NCI-H345 treated with DMSO at 0.1 percent for 48 hours (cell line): ENCODE results near the gene LMNA.
"Not testable (repeated sequence)": the region's sequence is repeated elsewhere in the genome, so short reads cannot be mapped to it uniquely, and the experiment has no call there.

Source experiments
- DNase-seq: peaks from one replicate; lab custom pipeline; 2025; ENCODE audit not compliant: unreplicated experiment; lab: John Stamatoyannopoulos, UW

LMNA gene

DNA sequence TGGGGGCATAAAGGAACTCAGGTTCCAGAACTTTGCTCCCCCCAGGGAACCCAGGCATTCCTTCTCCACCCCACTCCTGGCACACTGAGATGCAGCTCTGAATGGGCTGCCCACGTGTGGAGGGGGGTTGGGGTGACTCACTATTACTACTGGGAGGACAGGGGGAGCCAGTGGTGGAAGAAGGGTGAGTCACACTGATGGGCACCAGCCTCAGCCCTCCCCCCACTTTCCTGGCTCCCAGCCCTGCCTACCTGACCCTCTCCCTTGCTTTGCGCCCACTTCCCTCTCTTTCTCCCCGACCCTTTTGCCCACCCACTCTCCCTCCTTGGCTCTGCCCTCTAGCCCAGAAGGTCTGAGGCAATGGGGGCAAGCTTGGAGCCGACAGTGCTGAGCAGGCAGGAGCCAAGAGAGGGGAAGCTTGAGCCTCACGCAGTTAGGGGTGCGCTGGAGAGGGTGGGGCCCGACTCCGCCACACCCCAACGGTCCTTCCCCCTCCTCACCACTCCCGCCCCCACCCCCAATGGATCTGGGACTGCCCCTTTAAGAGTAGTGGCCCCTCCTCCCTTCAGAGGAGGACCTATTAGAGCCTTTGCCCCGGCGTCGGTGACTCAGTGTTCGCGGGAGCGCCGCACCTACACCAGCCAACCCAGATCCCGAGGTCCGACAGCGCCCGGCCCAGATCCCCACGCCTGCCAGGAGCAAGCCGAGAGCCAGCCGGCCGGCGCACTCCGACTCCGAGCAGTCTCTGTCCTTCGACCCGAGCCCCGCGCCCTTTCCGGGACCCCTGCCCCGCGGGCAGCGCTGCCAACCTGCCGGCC lies at the start of gene LMNA:
Gene LMNA, plus strand, starts transcription at position 611 of the 818 bp plus-strand sequence. CDS start 208 bp downstream, outside the sequence.
- peak; percentile 98 for DNase-seq

DNA sequence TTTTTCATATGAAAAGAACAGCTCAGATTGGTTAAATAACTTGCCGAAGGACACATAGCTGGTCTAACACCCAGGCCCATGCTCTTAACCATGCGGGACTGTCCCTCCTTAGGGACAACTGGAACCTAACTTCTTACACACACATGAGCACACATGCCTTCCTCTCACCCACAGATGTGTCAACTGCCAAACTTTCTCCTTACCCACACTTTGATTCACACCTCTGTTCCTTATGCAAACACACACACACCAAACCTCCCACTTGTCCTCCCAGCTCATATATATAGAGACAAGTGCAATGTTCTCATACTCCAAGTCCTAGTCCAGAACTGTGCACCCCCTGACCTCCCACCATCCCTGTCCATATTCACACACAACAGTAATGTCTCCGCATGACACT lies 49.3 kb upstream of the LMNA start:
- no peak for DNase-seq

- DNase-seq = no peak
Measured at GRCh38 chr1:156065871-156066270, 48.6 kb upstream of the LMNA start.

- DNase-seq = no peak
Measured at GRCh38 chr1:156067262-156067661, 47.2 kb upstream of the LMNA start.

DNA sequence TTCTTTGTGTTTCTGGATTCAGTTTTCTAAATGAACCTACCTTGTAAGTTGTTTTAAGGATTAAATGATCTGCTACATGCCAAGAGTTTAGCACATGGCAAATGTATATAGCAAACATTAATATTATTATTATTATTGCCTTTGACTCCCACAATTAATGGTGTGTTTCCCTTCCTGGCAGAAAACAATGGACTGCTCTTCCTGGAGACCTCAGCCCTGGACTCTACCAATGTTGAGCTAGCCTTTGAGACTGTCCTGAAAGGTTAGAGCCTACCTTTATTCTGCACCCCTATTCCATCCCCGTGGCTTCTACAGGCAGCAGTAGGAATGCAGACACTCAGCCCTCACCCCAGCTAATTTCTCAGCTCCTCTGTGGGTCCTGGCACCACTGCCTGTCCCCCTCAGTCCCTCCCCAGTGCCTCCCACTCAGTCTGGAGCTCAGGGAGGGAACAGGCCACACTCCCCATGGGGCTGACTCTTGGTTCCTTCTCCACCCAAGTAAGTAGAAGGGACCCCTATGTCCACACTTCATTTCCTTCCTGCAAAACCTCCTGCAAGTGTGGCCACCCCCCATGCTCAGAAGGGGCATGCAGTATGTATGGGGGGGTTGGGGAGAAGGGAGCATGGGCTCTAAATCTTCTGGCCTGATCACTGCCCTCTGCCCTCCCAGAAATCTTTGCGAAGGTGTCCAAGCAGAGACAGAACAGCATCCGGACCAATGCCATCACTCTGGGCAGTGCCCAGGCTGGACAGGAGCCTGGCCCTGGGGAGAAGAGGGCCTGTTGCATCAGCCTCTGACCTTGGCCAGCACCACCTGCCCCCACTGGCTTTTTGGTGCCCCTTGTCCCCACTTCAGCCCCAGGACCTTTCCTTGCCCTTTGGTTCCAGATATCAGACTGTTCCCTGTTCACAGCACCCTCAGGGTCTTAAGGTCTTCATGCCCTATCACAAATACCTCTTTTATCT lies 44.7 kb upstream of the LMNA start:
- no peak for DNase-seq

DNA sequence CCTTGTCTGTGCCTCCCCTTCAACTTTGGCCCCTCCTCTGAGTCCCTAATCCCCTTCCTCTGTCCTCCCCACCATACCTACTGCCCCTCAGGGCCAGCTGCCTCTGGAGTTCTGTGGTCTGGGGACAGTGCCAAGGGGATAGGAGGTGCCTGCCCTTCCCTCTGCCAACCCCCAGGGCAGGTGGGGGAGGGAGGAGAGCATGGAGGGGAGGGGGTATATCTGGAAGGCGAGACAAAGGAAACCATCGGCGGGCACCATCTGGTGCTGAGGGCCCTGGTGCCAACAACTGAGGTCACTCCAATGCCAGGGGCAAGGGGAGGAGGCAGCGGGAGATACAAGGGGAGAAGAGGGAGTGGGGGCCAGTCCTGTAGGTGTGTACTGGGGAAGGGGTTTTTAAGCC lies 44.0 kb upstream of the LMNA start:
- DNase-seq = peak; percentile 57

- not testable (repeated sequence) for DNase-seq
Measured at GRCh38 chr1:156071332-156071816, 43.1 kb upstream of the LMNA start.

- DNase-seq = no peak
Measured at GRCh38 chr1:156072251-156072650, 42.3 kb upstream of the LMNA start.

- no peak for DNase-seq
Measured at GRCh38 chr1:156073110-156073687, 41.3 kb upstream of the LMNA start.

DNA sequence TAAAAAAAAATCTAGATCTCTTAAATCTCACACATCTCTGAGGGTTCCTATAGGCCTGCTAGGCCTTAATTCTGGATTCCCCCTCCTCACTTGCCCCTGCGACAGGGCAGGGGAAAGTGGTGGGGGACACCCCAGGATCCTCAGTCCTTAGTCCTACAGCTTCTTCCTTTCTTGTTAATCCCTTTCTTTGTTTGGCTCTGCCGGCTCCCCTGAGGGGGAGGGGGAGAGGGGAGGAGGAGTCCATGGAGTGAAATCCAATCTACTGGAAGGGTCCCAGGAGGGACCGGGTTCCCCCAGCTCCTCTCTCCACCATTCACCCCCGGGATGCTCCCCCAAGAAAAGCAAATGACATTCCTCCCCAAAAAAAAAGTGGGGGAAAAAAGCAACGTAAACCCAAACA lies 40.8 kb upstream of the LMNA start:
- DNase-seq = no peak

DNA sequence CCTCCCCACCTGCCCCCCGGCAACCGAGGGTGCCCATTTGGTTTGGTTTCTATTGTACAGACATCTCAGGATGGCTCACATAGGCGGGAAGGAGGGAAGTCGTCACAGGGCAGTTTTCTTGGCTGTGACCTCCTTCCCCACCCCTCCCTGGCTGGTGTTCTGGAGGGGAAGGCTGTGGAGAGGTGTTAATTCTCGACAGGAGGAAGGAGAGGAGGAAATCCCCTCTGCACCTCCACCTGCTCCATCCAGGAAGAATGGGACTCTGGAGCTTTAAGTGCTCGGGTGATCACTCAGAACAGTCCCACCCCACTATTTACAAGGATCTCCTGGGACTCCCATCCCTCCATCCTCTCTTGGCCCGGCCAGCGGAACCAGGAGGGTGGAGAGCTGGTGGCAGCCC lies 39.9 kb upstream of the LMNA start:
- no peak for DNase-seq

DNA sequence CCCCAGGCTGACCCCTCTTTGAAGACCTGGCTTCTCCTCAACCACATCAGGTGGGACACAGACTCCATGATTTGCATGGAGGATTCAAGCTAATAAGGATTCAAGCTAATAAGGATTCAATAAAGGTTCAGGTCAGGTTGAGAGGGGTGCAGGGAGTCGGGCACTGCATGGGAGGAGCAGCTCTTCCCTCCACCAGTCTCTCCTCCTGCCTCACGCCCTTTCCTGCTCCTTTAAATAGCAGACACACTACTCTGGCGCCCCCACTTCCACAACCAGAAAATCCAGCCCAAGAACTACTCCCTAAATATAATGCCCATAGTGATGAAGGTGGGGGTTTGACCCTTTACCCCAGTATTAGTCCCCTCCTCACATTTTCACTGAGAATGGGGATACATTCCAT lies 39.3 kb upstream of the LMNA start:
- DNase-seq = no peak

DNA sequence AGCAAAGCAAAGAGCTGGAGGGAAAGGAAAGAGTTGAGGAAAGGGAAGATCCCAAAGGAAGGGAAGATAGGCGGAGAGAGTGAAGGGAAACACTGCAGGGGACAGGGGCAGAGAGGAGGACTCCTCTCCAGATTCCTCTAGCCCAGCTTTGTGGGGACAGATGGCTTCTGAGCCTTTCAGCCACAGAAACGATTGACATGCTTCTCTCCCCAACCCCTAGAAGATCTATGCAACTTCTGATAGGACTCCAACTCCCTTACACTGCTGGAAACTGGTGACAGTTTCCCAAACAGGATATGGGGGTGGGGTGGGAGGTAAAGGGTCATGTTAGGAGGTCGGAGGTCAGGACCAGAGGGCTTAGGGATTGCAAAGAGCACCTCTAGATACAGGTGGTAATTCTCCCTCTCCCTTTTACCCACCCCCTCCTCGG lies 38.7 kb upstream of the LMNA start:
- DNase-seq = no peak

GRCh38 chr1:156076609-156077429 lies 37.7 kb upstream of the LMNA start:
- no peak for DNase-seq

GRCh38 chr1:156077430-156077760 lies 37.1 kb upstream of the LMNA start:
- no peak for DNase-seq

DNA sequence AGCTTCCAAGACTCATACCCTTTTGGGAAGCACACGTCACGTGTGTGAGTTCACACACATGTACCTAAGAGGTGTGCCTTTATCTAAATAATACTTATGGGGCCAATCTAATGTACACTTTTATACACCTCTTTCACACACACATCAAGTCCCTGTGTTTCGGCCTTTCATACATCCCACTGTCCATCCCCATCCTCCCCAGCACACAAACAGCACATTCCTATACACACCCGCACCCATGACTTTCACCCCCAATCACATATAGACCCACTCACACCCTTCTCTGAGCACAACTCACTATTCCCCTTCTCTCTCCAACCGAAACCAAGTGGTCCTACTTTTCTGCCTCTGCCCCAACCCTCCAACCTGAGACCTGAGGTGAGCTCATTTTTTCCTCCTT lies 35.8 kb upstream of the LMNA start:
- no peak for DNase-seq

DNA sequence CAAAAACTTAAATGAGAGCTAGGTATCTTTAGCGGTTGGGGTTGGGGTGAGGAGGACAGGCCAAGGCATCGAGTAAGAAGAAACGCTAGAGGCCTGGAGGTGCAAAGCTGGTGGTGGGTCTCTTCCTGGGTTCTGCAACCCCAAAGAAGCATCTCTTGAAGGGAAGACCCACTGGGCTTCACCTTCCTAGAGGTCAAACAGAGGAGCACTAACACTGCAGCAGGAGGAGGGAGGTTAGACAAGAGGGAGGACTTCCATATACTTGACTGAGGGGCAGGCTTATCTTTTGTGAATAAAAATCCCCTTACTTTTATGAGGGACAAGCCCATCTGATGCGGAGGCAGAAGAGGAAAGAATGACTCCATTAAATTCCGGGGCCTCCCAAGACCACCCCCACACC lies 34.7 kb upstream of the LMNA start:
- DNase-seq = no peak

- DNase-seq = no peak
Measured at GRCh38 chr1:156080241-156080862, 34.2 kb upstream of the LMNA start.

- no peak for DNase-seq
Measured at GRCh38 chr1:156080863-156081179, 33.7 kb upstream of the LMNA start.

DNA sequence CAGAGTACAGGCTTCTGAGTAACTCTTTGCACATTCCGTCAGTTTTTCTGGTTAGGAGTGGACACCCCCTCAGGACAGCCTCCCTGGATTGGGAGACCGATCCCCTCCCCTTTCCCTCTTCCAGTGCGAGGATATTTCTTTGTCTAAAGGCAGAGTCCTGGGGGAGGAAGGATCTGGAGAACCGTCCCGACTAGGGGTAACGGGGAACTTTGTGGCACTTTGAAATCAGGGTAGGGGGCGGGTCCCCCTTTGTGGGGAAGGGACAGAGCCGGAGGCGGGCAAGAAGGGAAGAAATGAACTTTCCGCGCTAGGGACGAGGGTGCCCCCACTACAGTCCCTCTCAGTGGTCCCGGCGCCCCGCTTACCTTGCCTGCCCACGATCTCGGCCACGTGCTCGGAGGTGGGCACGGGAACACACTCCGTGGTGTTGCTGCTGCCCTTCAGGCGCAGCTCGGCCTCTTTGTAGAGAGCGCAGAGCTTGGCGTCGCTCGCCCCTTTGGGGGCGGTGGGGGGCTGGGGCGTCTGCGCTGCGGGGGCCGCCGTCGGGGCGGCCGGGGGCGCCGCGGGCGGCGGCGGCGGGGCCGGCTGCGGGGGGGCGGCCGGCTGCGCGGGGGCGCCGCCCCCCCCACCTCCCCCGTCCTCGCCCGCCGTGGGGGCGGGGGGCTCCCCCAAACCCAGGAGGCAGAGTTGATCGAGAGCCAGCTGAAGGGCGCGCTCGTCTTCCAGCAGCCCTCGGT lies 33.2 kb upstream of the LMNA start:
- peak; percentile 51 for DNase-seq
